Common myeloid progenitor, CD34-positive (primary cell): Measurements from ENCODE around the gene ADAMTS1.

Experiments
- CTCF ChIA-PET: fragments of 350-600 bp; sonication (Branson Sonifier 250); formaldehyde crosslinking; loops from one replicate; lab custom pipeline; 2021; ENCODE audit warnings: antibody characterized with exemption; lab: Charles Lee
- POLR2A ChIA-PET: fragments of 350-600 bp; sonication (Branson Sonifier 250); formaldehyde crosslinking; loops from one replicate; lab custom pipeline; 2021; ENCODE audit warnings: antibody characterized with exemption; lab: Charles Lee
- DNase-seq, 3 donors: peaks; one replicate each; pipeline versions ENCODE4 v3.0.0 to v3.0.0-alpha.2; 2013
- H3K27ac ChIP-seq, 2 experiments: 1 replicate in 1 of 2; 2 replicates in 1 of 2; pipeline ENCODE4 v1.7.0; 2013; ENCODE audit warnings: inconsistent platforms in 2 of 2, low read length in 2 of 2, mild to moderate bottlenecking in 2 of 2, low read depth in 1 of 2, moderate library complexity in 1 of 2; ENCODE audit not compliant: severe bottlenecking in 2 of 2, insufficient read depth in 1 of 2, poor library complexity in 1 of 2
- H3K27me3 ChIP-seq, 5 experiments: replicated peaks in 2 of 5; 1 replicate in 3 of 5; 2 replicates in 2 of 5; pipeline versions ENCODE4 v1.6.1 to v1.7.0; 2013; ENCODE audit warnings: low read length in 4 of 5, mild to moderate bottlenecking in 2 of 5, moderate library complexity in 2 of 5, inconsistent platforms in 1 of 5; ENCODE audit not compliant: insufficient read depth in 5 of 5, control insufficient read depth in 4 of 5
- H3K36me3 ChIP-seq, 4 experiments: 1 replicate in 2 of 4; 2 replicates in 2 of 4; pipeline versions ENCODE4 v1.6.1 to v1.7.0; 2013; ENCODE audit warnings: low read length in 3 of 4, control low read depth in 1 of 4, mild to moderate bottlenecking in 1 of 4; ENCODE audit not compliant: control insufficient read depth in 4 of 4, insufficient read depth in 4 of 4
- H3K4me1 ChIP-seq, 4 experiments: 1 replicate in 3 of 4; 2 replicates in 1 of 4; pipeline versions ENCODE4 v1.6.1 to v1.7.1; 2013; ENCODE audit warnings: low read length in 3 of 4, mild to moderate bottlenecking in 3 of 4, control low read depth in 1 of 4, inconsistent platforms in 1 of 4, moderate library complexity in 1 of 4; ENCODE audit not compliant: control insufficient read depth in 4 of 4, insufficient read depth in 4 of 4; ENCODE audit errors: control extremely low read depth in 1 of 4
- H3K4me3 ChIP-seq, 7 experiments: 1 replicate in 4 of 7; 2 replicates in 3 of 7; pipeline versions ENCODE4 v1.5.1 to v1.7.0; 2013; ENCODE audit warnings: mild to moderate bottlenecking in 7 of 7, low read length in 6 of 7, moderate library complexity in 6 of 7, inconsistent platforms in 2 of 7, low read depth in 2 of 7, control low read depth in 1 of 7; ENCODE audit not compliant: insufficient read depth in 4 of 7, control insufficient read depth in 1 of 7; ENCODE audit errors: extremely low read depth in 1 of 7
- H3K9me3 ChIP-seq, 5 experiments: 1 replicate in 4 of 5; 2 replicates in 1 of 5; pipeline versions ENCODE4 v1.6.1 to v1.7.1; 2013; ENCODE audit warnings: low read length in 4 of 5, mild to moderate bottlenecking in 2 of 5, inconsistent platforms in 1 of 5, low read depth in 1 of 5, moderate library complexity in 1 of 5; ENCODE audit not compliant: control insufficient read depth in 4 of 5, insufficient read depth in 2 of 5; ENCODE audit errors: control extremely low read depth in 1 of 5
- whole genome bisulfite sequencing: methylation state at CpG from one replicate; pipeline ENCODE4 v1.1.5; 2013; ENCODE audit not compliant: insufficient coverage; 5-methylcytosine and 5-hydroxymethylcytosine counted together

The ADAMTS1 gene

GRCh38 chr21:26815197-26815596 lies 30.0 kb downstream of the ADAMTS1 start:
- POLR2A ChIA-PET: no interaction called here
- DNase-seq: no peak
- Histone ChIP-seq H3K4me1 (no peaks in the 10 kb centered on the region), H3K27ac (no peak overlapping the region), H3K36me3 (no peaks in the 10 kb centered on the region), H3K27me3 (no peaks in the 10 kb centered on the region), H3K9me3 (no peaks in the 10 kb centered on the region), H3K4me3 (no peak overlapping the region)
- CTCF ChIA-PET: interaction anchor here (0.9 to 1.9 kb wide), 7 partner anchors 8 to 1930 kb away, joined by 3 to 7 read pairs (median 4); partner anchors contain the start of gene ADAMTS1

DNA sequence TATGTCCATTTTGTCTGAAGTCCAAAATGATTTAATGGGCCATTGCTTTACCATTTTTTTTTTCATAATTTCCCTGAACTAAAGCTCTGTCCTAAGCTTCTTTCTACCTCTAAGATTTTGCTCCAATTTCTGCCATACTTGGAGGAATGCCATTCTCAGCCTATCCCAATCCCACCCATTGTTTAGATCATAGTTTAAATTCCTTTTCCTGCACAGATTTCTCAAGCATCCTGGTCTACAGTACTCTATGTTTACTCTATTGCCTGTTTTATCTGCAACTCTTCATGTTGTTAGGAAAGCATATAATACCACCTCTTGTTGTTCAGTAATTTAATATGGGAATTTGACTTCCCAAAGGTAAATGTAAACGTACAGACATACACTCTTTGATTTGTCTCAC lies 30.8 kb downstream of the ADAMTS1 start:
- ChIA-PET CTCF (no interaction called here), POLR2A (no interaction called here)
- no peak overlapping the region for H3K4me3 ChIP-seq
- no CpG with 5 or more reads among the region's 1 CpG for WGBS
- no peaks in the 10 kb centered on the region for H3K27me3 ChIP-seq
- no peaks in the 10 kb centered on the region for H3K4me1 ChIP-seq
- no peaks in the 10 kb centered on the region for H3K9me3 ChIP-seq
- H3K36me3 ChIP-seq: no peaks in the 10 kb centered on the region
- no peak for DNase-seq
- no peak overlapping the region for H3K27ac ChIP-seq

DNA sequence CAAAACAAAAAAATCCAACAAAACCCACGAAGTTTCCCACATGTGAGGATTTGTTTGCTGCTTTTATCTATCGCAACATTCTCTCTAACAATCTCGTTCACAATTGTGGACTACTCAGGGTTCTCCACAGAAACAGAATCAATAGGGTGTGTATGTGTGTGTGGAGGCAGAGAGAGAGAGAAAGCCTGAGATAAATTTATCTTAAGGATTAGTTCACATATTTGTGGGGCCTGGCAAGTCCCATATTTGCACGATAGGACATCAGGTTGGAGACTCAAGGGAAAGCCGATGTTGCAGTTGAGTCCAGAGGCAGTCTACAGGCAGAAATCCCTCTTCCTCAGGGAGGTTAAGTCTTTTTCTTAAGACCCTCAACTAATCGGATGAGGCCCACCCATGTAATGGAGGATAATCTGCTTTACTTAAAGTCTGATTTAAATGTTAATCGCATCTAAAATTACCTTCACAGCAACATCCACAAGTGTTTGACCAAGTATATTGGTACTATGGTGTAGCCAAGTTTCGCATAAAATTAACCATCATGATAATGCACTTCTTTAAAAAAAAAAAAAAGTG lies 31.7 kb downstream of the ADAMTS1 start:
- CTCF ChIA-PET: no interaction called here
- no peaks in the 10 kb centered on the region for H3K4me1 ChIP-seq
- H3K9me3 ChIP-seq: no peaks in the 10 kb centered on the region
- no peaks in the 10 kb centered on the region for H3K27me3 ChIP-seq
- DNase-seq: no peak
- POLR2A ChIA-PET: no interaction called here
- 100% methylated on average over 2 of the region's 8 CpGs for WGBS
- no peak overlapping the region for H3K27ac ChIP-seq
- H3K36me3 ChIP-seq: no peaks in the 10 kb centered on the region
- no peak overlapping the region for H3K4me3 ChIP-seq

DNA sequence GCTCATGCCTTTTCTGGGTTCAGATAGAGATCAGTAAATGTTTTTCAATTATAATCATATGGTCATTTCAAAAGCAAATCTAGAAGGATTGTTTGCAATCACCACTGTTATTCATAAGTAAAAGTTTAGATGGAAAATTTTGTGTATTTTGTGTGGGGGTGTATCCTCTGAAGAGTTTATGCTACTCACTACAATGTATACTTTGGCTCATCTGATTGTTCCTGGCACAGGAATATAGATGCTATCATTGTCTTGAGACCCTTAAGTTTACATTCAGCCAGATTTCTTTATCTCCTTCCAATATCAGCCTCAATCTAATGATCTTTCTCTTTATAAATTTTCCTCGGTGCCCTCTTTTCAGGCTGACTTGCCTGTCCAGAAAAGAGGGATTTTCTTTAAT lies 33.0 kb downstream of the ADAMTS1 start:
- POLR2A ChIA-PET: no interaction called here
- WGBS: no CpG with 5 or more reads among the region's 1 CpG
- no peak overlapping the region for H3K4me3 ChIP-seq
- no peaks in the 10 kb centered on the region for H3K36me3 ChIP-seq
- no peaks in the 10 kb centered on the region for H3K9me3 ChIP-seq
- no peaks in the 10 kb centered on the region for H3K4me1 ChIP-seq
- H3K27ac ChIP-seq: no peak overlapping the region
- CTCF ChIA-PET: no interaction called here
- no peaks in the 10 kb centered on the region for H3K27me3 ChIP-seq
- no peak for DNase-seq

DNA sequence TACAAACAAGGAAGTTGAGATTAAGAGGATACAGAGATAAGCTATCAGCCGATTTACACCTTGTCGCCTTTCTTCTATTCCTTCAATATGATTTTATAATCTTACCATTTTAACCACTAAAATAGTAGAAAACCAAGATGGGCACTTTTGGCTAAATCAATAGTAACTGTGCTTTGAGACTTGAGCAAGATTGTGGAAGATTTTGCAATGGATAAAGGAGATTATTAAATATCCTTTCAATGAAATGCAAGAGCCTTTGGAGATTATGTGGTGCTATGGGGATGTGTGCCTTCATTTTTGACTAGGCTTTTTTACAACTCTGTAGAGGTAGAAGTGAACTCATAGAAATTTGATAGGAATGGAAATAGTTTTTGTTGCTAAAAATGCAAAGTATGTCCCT lies 33.7 kb downstream of the ADAMTS1 start:
- Histone ChIP-seq H3K27ac (no peak overlapping the region), H3K4me1 (no peaks in the 10 kb centered on the region), H3K27me3 (no peaks in the 10 kb centered on the region), H3K36me3 (no peaks in the 10 kb centered on the region), H3K4me3 (no peak overlapping the region), H3K9me3 (no peaks in the 10 kb centered on the region)
- ChIA-PET POLR2A (no interaction called here), CTCF (interaction anchor here (0.6 kb wide), 1 partner anchor 842 kb away, joined by 3 read pairs; no protein-coding TSS in a partner anchor)
- WGBS: no CpG with 5 or more reads among the region's 2 CpGs
- no peak for DNase-seq

GRCh38 chr21:26810676-26811415 lies 34.4 kb downstream of the ADAMTS1 start:
- Histone ChIP-seq H3K27ac (no peak overlapping the region), H3K36me3 (no peaks in the 10 kb centered on the region), H3K27me3 (no peaks in the 10 kb centered on the region), H3K9me3 (no peaks in the 10 kb centered on the region), H3K4me3 (no peak overlapping the region), H3K4me1 (no peaks in the 10 kb centered on the region)
- CTCF ChIA-PET: interaction anchor here (0.6 kb wide), 1 partner anchor 843 kb away, joined by 3 read pairs; no protein-coding TSS in a partner anchor
- 90% methylated on average over 2 of the region's 2 CpGs for WGBS
- POLR2A ChIA-PET: no interaction called here
- no peak for DNase-seq

- H3K27ac ChIP-seq: no peak overlapping the region
- no CpG with 5 or more reads among the region's 5 CpGs for WGBS
- no peak overlapping the region for H3K4me3 ChIP-seq
- no peaks in the 10 kb centered on the region for H3K4me1 ChIP-seq
- H3K9me3 ChIP-seq: no peaks in the 10 kb centered on the region
- no peaks in the 10 kb centered on the region for H3K36me3 ChIP-seq
- DNase-seq: no peak
- no peaks in the 10 kb centered on the region for H3K27me3 ChIP-seq
- CTCF ChIA-PET: no interaction called here
- POLR2A ChIA-PET: no interaction called here
Observed at GRCh38 chr21:26810266-26810665, 34.9 kb downstream of the ADAMTS1 start.
